GM19328 (cell line): ENCODE data around the gene EEF1A1.
A peak's percentile ranks its signal among the peaks of the same experiment; 100 is the strongest.
"Not testable (repeated sequence)": the region's sequence is repeated elsewhere in the genome, so short reads cannot be mapped to it uniquely, and the experiment has no call there.

Source experiments
- ATAC-seq: cut with Tn5 transposase; IDR thresholded peaks from one replicate; pipeline ENCODE4 v1.9.1; 2021; ENCODE audit warnings: mild to moderate bottlenecking, moderate library complexity; ENCODE audit not compliant: unreplicated experiment

The EEF1A1 gene

GRCh38 chr6:73506246-73506645 lies 14.6 kb downstream of the EEF1A1 start:
- ATAC-seq, result no peak

GRCh38 chr6:73505705-73506104 lies 15.1 kb downstream of the EEF1A1 start:
- ATAC-seq, result not testable (repeated sequence)

- ATAC-seq, result no peak
Observed at GRCh38 chr6:73505142-73505541, 15.7 kb downstream of the EEF1A1 start.

- ATAC-seq, result no peak
Observed at GRCh38 chr6:73504160-73504559, 16.7 kb downstream of the EEF1A1 start.

- no peak for ATAC-seq
Observed at GRCh38 chr6:73503027-73503772, 17.6 kb downstream of the EEF1A1 start.

- no peak for ATAC-seq
Observed at GRCh38 chr6:73497915-73498314, 22.9 kb downstream of the EEF1A1 start.

GRCh38 chr6:73491377-73491776 lies 29.5 kb downstream of the EEF1A1 start:
- no peak for ATAC-seq

- no peak for ATAC-seq
Observed at GRCh38 chr6:73487473-73487872, 33.4 kb downstream of the EEF1A1 start.

- no peak for ATAC-seq
Observed at GRCh38 chr6:73484438-73484837, 36.4 kb downstream of the EEF1A1 start.

GRCh38 chr6:73481969-73482368 lies 38.9 kb downstream of the EEF1A1 start:
- ATAC-seq, result no peak

- no peak for ATAC-seq
Observed at GRCh38 chr6:73477407-73477806, 43.4 kb downstream of the EEF1A1 start.

- no peak for ATAC-seq
Observed at GRCh38 chr6:73476723-73477122, 44.1 kb downstream of the EEF1A1 start.

- peak; percentile 92 for ATAC-seq
Observed at GRCh38 chr6:73471686-73472290, 49.0 kb downstream of the EEF1A1 start.
